Central memory CD4-positive, alpha-beta T cell (primary cell): ENCODE measurements around the gene MAP1S.
A peak's percentile ranks its signal among the peaks of the same experiment; 100 is the strongest.

Experiments
- DNase-seq: peaks from one replicate; pipeline ENCODE4 v3.0.0; 2022

The MAP1S gene

DNA sequence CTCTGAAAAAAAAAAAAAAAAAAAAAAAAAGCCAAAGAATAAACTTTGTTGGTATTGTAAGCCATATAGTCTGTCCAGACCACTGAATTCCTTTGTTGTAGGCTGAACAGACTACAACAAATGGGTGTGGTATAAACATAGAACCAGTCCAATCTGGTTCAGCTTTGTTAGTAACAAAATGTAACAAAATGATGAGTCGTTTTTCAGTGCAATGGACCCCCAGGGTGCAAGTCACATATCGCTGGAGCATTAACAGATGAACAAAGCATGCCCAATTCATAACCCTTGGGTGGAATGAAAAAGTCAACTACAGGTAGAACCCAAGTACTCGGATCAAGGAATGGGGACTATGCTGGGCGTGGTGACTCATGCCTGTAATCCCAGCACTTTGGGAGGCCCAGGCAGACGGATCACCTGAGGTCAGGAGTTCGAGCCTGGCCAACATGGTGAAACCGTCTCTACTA lies 18.4 kb downstream of the MAP1S start:
- DNase-seq, result no peak

DNA sequence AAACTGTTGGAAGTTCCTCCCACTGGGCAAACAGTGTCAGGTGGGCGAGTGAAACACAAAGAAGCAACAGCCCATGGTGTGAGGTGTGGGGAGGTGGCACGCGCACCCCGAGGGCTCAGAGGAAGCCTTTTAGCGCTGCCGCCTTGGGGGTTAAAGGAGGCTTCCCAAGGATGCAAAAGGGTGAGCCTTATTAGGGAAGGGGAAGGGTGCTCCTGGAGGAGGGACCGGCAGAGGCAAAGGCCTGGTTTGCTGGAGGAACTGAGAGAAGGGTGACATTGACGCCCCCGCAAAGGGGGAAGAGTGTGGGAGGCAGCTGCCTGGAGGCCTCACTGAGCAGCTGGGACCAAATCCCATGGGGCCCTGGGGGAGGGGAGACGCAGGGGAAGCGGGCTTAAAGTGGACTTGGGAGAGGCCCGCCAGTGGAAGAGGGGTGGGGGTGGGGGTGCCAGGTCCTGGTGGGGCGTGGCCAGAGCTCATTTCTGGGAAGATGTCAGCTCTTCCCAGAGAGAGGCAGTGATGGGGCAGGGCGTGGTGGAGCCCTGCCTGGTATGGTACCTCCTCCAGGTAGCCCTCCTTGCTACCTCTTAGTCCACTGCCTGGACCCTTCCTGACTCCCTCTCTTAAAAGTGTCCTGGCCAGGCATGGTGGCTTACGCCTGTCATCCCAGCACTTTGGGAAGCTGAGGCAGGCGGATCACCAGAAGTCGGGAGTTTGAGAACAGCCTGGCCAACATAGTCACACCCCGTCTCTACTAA lies 20.0 kb downstream of the MAP1S start:
- no peak for DNase-seq

DNA sequence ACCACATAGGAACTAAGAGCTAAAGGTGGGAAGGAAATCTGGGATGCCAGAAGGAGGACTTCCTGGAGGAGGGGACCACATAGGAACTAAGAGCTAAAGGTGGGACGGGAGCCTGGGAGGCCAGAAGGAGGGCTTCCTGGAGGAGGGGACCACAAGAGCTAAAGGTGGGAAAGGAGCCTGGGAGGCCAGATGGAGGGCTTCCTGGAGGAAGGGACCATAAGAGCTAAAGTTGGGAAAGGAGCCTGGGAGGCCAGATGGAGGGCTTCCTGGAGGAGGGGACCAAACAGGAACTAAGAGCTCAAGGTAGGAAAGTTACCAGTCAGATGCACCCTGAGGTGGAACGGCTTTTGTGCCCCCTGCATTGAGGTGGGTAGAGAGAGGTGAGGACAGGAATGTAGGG lies 22.2 kb downstream of the MAP1S start:
- no peak for DNase-seq

DNA sequence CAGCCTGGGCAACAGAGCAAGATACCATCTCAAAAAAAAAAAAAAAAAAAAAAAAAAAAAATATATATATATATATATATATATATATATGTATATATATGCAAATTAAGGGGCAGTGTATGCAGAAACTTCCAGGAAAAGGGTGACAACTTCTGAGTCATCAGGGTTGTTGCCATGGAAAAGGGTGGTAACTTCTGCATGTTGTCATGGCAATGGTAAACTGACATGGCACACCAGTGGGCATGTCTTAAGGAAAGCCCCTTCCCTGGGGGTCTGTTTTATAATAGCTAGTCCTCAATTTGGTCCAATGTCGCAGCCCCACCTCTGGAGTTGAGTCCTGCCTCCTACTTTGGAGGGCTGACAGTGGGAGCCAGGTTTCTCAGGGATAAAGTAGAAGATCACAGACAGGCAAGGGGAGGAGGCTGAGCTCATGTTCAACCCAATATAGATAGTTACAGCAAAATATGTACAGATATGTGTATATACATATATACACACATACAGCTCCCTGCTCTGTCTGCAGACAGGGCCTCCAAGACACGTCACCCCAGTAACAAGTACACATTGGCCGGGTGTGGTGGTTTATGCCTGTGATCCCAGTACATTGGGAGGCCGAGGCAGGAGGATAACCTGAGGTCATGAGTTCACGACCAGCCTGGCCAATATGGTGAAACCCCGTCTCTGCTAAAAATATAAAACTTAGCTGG lies 24.7 kb downstream of the MAP1S start:
- DNase-seq, result no peak

DNA sequence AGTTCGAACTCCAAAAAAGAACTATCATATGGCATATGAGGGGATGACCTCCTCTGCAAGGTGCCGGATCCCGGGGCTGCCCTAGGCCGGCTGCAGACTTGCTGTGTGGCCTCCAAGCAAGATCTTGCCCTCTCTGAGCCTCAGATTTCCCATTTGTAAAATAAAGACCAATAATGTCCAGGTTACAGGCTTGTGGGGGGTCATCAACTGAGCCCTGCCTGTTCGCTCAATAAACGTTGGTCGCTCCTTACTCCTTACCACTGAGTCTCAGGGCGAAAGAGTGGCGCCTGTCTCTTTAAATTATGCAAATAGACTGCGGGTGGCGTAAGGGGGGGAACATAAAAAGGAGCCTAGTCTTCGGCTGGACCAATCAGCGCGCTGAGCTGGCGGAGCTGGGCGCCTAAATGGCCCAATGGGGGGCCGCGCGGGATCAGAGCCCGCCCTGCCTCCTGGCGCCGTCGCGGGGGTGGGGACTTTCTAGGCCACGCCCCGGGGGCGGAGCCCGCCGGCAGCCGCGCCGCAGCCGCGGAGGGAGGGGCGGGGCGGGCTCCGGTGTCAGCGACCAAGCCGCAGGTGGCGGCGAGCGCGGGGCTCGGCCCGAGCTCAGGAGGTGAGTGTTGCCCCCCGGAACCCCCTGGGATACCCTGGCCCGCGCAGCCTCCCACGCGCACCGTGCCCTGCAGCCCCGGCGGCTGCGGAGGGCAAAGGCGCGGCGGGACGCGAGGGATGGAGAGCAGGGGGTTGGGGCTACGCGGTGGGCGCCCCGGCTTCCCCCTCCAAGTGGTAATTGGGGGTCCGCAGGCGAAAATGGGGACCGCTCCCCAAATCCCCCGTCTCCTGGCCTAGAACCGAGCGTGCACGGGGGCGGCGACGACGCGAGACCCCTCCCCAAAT lies 28.2 kb downstream of the MAP1S start:
- peak; percentile 94 for DNase-seq

DNA sequence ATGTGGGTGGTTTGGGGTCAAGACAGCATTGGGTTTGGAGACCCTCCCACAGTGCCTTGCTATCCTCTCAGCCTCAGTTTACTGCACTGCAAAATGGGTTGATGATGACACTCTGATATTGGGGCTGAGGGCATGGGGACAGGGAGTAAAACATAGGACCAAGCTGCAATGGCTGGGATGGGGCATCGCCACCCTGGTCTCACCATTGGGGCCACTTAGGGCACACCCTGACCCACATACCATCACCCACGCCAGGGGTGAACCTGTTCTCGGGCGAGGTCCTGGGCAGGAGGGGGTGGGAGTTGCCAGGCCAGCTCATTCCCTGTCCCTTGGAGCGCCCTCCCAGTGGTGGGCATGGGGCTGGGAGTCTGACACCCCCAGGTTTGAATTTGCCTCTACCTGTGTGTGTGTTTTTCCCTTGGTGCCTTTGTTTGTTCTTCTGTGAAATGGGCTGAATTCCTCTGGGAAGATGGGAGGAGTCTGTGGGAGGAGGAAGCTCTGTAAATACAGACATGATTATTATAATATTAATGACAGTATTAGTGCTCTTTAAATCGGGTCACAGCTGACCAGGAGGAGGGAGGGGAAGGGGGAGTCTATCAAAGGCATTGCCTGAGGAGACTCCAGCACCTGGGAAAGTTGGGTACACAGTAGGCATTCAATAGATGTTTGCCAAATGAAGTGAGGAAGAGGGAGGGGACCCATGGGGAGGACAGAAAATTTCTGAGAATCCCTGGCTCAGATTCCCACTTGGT lies 29.8 kb downstream of the MAP1S start:
- no peak for DNase-seq

DNA sequence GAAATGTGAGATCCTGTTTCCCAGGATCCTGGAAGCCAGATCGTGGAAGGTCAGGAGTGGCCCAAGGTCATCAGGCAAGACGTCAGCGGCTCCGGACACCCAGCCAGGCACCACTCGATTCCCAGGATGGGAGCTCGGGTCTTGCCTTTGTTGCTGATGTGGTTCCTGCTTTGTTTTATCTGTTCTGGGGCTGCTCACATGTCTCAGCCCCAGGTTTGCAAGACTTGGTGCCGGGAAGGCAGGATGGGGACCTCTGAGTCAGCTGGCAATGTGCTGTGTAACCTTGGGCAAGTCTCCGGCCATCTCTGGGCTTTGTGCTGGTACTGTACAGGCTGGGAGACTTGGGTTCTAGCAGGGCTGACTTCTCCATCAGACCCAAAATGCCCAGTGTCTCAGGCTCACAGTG lies 30.6 kb downstream of the MAP1S start:
- DNase-seq, result no peak

DNA sequence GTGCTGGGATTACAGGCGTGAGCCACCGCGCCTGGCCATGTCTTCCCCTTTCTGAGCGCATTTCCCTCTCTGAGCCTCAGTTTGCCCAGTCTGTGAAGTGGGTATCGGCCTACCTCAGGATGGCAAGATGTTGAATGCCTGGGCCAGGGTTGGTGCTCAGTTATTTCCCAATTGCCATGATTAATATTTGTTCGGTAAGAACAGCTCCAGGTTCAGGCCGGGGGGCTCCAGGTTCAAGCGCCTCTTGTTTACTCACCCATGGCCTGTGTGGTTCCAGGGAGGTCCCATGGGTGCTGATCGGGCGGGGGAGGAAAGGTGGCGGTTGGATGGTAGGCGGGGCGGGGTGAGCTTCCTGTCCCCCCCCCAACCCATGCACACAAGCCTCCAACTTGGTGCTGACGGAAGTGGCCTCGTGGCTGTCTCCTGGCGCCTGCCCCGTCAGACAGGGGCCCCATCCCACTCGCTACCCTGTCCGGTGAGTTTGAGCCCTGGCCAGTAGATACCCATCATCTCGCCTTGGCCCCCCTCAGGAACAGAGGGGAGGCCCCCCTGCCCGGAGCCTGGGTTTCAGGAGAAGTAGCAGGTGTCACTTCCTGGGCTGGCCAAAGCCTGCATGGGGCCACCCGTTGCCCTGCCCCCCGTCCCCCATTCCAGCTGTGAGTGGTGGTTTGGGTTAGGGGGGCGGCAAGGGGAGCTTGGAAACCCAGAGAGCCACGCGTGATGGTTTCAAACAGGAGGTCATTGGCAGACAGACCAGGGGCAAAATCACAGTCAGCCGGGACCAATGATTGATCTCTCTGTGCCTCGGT lies 32.0 kb downstream of the MAP1S start, which contains the start of gene FCHO1:
FCHO1 (plus strand) TSS at position 375 of the 809 bp plus-strand sequence. CDS start 3,688 bp downstream, outside the sequence.
- peak; percentile 85 for DNase-seq

DNA sequence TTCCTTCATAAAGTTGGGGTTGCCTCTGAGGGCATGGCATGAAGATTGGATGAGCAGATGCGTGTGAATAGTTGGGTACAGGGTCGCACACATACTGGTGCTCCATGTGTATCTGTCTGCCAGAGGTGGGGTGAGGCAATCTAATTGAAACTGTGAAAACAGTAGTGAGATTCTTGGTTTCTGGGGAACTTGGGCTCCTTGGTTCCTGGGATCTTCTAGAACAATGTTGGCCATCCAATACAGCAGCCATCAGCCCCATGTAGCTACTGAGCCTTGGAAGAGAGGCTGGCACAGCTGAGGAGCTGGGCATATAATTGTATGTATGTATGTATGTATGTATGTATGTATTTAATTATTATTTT lies 32.6 kb downstream of the MAP1S start:
- no peak for DNase-seq

DNA sequence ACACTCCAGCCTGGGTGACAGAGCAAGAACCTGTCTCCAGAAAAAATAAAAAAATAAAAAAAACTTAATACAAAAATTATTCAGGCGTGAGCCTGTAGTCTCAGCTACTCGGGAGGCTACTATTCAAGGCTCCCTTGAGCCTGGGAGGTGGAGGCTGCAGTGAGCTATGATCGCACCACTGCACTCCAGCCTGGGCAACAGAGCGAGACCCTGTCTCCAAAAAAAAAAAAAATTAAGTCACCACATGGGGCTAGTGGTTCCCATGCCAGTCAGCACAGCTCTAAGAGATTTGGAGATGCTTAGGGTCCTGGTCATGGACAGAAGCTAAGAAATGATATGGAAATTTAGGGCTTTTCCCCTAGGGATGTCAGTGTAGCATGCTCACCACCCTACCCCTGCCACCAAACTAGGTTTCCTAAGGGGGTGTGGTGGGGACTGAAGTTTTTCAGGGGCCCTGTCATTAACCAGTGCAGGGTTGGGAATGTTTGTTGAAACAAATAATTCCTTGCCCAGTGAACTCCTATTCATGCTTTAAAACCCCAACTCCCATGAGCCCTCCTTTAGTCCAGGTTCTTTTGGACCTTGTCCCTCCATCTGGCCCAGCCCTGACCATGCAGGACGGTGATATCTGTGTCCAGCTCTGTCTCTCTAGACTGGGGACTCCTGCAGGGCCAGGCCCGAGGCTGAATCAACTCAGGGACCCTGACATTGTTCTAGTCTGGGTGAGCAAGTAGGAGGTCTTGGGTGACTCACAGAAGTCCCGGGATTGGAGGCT lies 33.8 kb downstream of the MAP1S start:
- DNase-seq, result no peak

DNA sequence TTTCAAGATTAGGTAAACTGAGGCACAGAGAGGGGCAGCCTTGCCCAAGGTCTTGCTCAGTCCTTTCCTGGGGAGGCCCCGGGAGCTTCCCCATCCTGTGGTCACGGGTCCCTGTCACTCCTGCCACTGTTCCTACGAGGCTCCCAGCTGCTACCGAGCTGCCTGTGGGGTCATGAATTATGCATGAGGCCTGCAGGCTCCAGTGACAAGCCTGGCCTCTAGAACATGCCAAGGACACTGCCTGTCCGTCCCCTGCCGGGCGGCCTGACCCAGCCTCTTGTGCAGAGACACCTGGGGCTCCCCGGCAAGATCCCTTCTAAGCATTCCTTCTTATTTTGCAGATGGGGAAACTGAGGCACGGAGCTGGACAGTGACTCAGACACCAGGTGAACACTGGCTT lies 34.7 kb downstream of the MAP1S start:
- no peak for DNase-seq

DNA sequence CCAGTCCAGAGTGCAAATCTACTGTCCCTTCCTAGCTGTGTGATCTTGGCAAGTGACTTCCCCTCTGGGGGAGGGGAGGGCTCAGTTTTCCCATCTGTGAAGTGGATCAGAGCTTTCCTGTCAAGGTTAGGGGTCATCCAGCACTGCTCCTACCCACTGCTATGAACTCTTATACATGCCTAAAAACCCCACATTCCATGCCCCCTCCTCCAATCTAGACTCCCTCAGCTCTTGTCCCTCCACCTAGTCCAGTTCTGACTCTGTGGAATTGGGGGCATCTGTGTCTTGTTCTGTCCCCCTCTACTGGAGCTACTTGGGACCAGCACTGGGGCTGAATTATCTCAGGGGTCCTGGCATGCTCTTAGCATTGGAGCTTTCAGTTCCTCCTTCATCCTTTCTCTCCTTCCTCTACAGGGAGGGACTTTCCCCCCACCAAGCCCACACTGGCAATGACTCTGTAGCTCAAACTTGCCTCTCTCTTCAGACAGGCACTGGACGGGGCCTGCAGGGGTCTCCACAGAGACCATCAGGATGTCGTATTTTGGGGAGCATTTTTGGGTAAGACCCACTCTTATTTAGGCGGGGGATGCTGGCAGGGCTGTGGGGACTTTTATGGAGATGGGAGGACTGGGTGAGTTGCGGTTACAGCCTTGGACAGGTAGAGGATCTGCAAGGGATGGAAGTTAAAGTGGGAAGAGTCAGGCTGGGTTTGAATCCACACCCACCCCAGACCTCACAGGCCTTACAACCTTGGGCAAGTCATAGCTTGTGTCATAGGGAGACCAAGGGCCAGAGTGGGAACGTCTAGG lies 35.6 kb downstream of the MAP1S start:
- DNase-seq, result no peak

DNA sequence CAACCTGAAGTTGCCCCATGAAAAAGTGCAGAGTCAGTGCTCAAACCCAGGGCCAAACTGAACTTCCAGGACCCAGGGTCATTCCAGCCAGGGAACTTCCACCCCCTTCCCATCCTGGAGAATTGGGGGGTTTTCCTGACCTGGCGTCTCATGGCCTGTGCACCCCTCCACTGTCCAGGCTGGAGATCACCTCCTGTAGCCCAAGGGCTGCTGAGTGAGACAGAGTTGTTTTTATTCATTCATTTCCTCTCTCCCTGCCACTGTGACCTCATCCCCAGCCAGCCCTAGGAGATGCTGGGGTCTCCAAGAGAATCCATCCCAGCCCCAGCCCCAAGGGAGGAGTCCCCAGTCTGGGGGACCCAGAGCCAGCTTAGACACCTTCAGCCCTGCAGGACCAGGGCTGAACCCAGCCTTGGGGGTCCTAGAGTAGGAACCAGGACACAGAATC lies 36.2 kb downstream of the MAP1S start:
- no peak for DNase-seq

DNA sequence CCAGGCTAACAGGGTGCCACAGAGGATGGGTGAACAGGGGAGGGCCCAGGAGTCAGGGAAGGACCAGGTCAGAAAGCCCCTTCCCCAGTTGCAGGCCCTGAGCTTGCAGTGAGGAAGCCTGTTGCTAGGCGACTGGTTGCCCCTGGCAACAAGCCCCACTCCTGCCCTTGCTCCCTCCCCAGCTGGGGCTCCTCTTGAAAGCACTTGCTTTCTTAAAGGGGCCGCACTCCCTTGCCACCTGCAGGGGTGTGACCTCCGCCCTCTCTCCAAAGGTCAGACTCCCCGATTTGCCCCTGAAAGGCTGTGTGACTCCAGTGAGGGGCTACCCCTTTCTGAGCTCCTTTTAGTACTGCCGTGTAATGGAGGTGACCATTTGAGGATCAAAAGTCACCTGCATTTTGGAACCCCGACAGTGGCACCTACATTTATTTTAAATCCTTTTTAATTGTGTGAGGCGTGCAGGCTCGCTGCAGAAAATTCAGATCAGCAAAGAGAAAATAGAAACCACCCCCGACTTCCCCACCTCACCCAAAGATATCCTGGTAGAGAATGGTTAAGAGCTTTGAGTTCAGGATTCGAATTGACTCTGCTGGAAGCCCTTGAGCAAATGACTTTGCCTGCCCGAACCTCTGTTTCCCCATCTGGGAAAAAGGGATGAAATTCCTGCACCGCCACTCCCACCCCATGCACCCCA lies 36.8 kb downstream of the MAP1S start:
- DNase-seq, result peak; percentile 46

DNA sequence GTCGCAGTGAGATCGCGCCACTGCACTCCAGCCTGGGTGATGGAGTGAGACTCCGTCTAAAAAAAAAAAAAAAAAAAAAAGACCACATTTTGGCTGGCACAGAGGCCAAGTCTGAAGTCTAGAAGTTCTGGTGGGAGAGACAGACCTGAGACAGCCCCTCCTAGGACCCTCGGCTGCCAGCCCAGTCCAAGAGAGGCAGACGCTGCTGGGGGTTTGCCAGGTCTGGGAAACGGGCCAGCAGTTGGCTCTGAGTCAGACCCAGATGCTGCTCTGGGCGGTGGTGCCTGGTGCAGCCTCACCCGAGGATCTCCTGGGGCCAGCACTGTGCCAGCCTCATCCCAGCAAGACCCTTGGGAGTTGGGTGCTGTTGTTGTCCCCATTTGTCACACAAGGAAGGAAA lies 37.8 kb downstream of the MAP1S start:
- DNase-seq, result no peak

DNA sequence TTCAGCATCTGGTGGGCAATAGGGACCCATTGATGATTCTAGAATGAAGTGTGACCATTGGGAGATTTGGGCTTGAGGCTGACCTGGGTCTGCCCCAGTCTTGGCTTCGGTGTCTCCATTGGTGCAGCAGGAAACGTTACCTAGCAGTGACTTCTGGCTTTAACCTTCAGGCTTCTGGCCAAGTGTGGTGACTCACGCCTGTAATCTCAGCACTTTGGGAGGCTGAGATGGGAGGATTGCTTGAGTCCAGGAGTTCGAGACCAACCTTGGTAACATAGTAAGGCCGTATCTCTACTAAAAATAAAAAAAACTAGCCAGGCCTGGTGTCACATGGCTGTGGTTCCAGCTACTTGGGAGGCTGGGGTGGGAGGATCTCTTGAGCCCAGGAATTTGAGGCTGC lies 39.2 kb downstream of the MAP1S start:
- no peak for DNase-seq

DNA sequence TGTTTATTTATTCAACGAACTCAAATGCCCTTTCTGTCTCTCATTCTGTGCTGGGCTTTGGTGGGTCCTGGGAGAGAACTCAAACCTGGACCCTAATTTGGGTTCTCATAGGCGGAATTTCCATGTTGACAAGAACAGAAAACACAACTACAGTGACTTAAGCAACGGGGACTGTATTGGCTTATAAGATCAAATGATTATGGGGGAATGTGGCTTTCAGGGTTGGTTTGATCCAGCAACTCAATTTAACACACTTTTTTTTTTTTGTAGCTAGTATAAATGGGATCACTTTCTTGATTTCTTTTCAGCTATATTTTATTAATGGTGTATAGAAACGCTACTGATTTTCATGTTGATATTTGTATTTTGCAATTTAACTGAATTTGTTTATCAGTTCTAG lies 41.9 kb downstream of the MAP1S start:
- no peak for DNase-seq

DNA sequence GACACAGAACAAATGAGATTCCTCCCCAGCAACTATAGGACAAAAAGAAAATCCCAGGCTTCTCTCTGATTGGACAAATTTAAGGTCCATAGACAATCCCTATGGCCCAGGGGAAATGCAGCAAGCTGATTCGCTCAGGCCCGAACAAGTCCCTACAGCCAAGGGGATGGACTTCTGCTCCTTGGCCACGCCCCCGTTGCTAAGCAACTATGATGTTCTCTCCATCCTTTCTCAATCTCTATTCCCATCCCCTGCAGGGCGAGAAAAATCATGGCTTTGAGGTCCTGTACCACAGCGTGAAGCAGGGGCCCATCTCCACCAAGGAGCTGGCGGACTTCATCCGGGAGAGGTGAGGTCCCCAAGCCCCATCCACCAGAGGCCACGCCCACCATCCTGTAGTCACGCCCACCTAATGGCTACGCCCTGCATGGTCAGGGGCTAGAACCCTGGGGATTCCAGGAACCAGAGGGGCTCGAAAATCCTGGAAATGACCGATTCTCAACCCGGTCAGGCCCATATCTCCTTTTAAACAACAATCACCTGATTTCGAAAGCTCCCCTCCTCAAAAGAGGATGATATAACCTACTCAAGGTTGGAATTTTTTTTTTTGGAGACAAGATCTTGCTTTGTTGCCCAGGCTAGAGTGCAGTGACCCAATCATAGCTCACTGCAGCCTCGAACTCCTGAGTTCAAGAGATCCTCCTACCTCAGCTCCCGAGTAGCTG lies 43.4 kb downstream of the MAP1S start:
- DNase-seq, result no peak

DNA sequence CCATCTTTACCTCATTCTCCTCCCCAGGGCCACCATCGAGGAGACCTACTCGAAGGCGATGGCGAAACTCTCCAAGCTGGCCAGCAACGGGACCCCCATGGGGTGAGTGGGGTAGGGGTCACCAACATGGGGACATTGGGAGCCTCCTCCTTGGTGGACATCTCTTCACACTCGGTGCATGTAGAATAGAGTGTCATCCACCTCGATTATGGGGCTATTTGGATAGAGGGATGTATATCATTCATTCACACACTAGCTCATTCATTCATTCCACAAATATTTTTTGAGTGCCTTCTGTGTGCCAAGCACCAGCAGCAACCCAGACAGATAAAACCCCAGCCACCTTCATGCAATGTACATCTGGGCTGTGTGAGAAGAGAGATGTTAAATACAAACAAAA lies 45.1 kb downstream of the MAP1S start:
- DNase-seq, result no peak
